Measurements from ENCODE around the gene RAD23A. TPM values are rescaled to one million over a fixed set of nuclear protein-coding genes. Genes with fewer than 3 reads are reported as not detected.

The RAD23A gene
- total RNA-seq, 1 experiment from 2014 or later: 129 TPM

- H3K4me1 ChIP-seq: no peaks in the 10 kb centered on the region; the same call in 1 of the 2 replicates
- no peak overlapping the region for H3K27ac ChIP-seq
- H3K36me3 ChIP-seq: no peaks in the 10 kb centered on the region
- H3K4me3 ChIP-seq: peak overlapping the region; percentile 61
- no peaks in the 10 kb centered on the region for H3K27me3 ChIP-seq
- no peaks in the 10 kb centered on the region for H3K9me3 ChIP-seq (replicated peaks)
- DNase-seq: no peak
These were observed 50.1 kb downstream of the RAD23A start for GRCh38 chr19:12995596-12996405.

GRCh38 chr19:12996406-12997094 is 50.9 kb downstream of the RAD23A start:
- DNase-seq: no peak
- peak overlapping the region; percentile 61 for H3K4me3 ChIP-seq
- no peaks in the 10 kb centered on the region for H3K36me3 ChIP-seq
- H3K4me1 ChIP-seq: no peaks in the 10 kb centered on the region; the same call in 1 of the 2 replicates
- no peaks in the 10 kb centered on the region for H3K9me3 ChIP-seq (replicated peaks)
- no peak overlapping the region for H3K27ac ChIP-seq
- H3K27me3 ChIP-seq: no peaks in the 10 kb centered on the region

- no peaks in the 10 kb centered on the region for H3K36me3 ChIP-seq
- H3K9me3 ChIP-seq (replicated peaks): no peaks in the 10 kb centered on the region
- no peak overlapping the region for H3K4me3 ChIP-seq
- no peaks in the 10 kb centered on the region; the same call in 1 of the 2 replicates for H3K4me1 ChIP-seq
- no peak overlapping the region for H3K27ac ChIP-seq
- DNase-seq: no peak
- H3K27me3 ChIP-seq: no peaks in the 10 kb centered on the region
These were observed 51.7 kb downstream of the RAD23A start for GRCh38 chr19:12997179-12997966.

GRCh38 chr19:12997967-12998940 is 52.6 kb downstream of the RAD23A start:
- Histone ChIP-seq H3K4me3 (no peak overlapping the region), H3K27me3 (no peaks in the 10 kb centered on the region), H3K9me3 (replicated peaks) (no peaks in the 10 kb centered on the region), H3K36me3 (no peaks in the 10 kb centered on the region), H3K4me1 (no peaks in the 10 kb centered on the region; the same call in 1 of the 2 replicates), H3K27ac (no peak overlapping the region)
- DNase-seq: no peak

- DNase-seq: no peak
- Histone ChIP-seq H3K27me3 (no peaks in the 10 kb centered on the region), H3K27ac (no peak overlapping the region), H3K36me3 (no peaks in the 10 kb centered on the region), H3K4me3 (no peak overlapping the region), H3K4me1 (no peaks in the 10 kb centered on the region), H3K9me3 (replicated peaks) (no peaks in the 10 kb centered on the region)
These were observed 55.5 kb downstream of the RAD23A start for GRCh38 chr19:13001166-13001501.

GRCh38 chr19:13001502-13002165 is 56.0 kb downstream of the RAD23A start:
- Histone ChIP-seq H3K36me3 (no peaks in the 10 kb centered on the region), H3K27me3 (no peaks in the 10 kb centered on the region), H3K9me3 (replicated peaks) (no peaks in the 10 kb centered on the region), H3K27ac (no peak overlapping the region), H3K4me1 (no peaks in the 10 kb centered on the region), H3K4me3 (no peak overlapping the region)
- DNase-seq: no peak

GRCh38 chr19:13002166-13002898 is 56.7 kb downstream of the RAD23A start:
- H3K4me1 ChIP-seq: no peaks in the 10 kb centered on the region
- DNase-seq: no peak
- no peaks in the 10 kb centered on the region for H3K27me3 ChIP-seq
- no peak overlapping the region for H3K4me3 ChIP-seq
- no peak overlapping the region for H3K27ac ChIP-seq
- no peaks in the 10 kb centered on the region for H3K36me3 ChIP-seq
- H3K9me3 ChIP-seq (replicated peaks): no peaks in the 10 kb centered on the region

GRCh38 chr19:13003081-13003480 is 57.4 kb downstream of the RAD23A start:
- no peaks in the 10 kb centered on the region for H3K27me3 ChIP-seq
- DNase-seq: no peak
- no peak overlapping the region for H3K4me3 ChIP-seq
- H3K9me3 ChIP-seq (replicated peaks): no peaks in the 10 kb centered on the region
- H3K27ac ChIP-seq: no peak overlapping the region
- H3K4me1 ChIP-seq: no peaks in the 10 kb centered on the region
- H3K36me3 ChIP-seq: no peaks in the 10 kb centered on the region

Other genes with a start within 250 kb of the RAD23A start
- gene FBXW9, start 249.2 kb upstream of the RAD23A start, total RNA-seq (2014; rRNA removed; shearing (Covaris generic)): 7.8 and 8.3 TPM in 2 replicates
- gene TNPO2, start 221.9 kb upstream of the RAD23A start, total RNA-seq (2014; rRNA removed; shearing (Covaris generic)): 72.4 and 80.9 TPM in 2 replicates
- 431 and 462 TPM in 2 replicates for gene TRIR, start 211.2 kb upstream of the RAD23A start, total RNA-seq (2014; rRNA removed; shearing (Covaris generic))
- gene GET3, start 208.4 kb upstream of the RAD23A start, total RNA-seq (2014; rRNA removed; shearing (Covaris generic)): 79.5 and 87.1 TPM in 2 replicates
- 0.04 and 0.10 TPM in 2 replicates for gene BEST2, start 194.1 kb upstream of the RAD23A start, total RNA-seq (2014; rRNA removed; shearing (Covaris generic))
- gene HOOK2, start 170.3 kb upstream of the RAD23A start, total RNA-seq (2014; rRNA removed; shearing (Covaris generic)): 14.1 and 19.0 TPM in 2 replicates
- gene JUNB, start 154.4 kb upstream of the RAD23A start, total RNA-seq (2014; rRNA removed; shearing (Covaris generic)): 34.8 and 39.7 TPM in 2 replicates
- 55.9 and 64.6 TPM in 2 replicates for gene PRDX2, start 144.1 kb upstream of the RAD23A start, total RNA-seq (2014; rRNA removed; shearing (Covaris generic))
- gene THSD8, start 143.8 kb upstream of the RAD23A start, total RNA-seq (2014; rRNA removed; shearing (Covaris generic)): not detected in 2 replicates
- gene RNASEH2A, start 139.3 kb upstream of the RAD23A start, total RNA-seq (2014; rRNA removed; shearing (Covaris generic)): 92.4 and 99.0 TPM in 2 replicates
- gene RTBDN, start 111.3 kb upstream of the RAD23A start, total RNA-seq (2014; rRNA removed; shearing (Covaris generic)): 0.45 TPM in 1 of 2 replicates, not detected in the other
- gene MAST1, start 107.3 kb upstream of the RAD23A start, total RNA-seq (2014; rRNA removed; shearing (Covaris generic)): 4.3 and 5.6 TPM in 2 replicates
- 16.4 and 16.8 TPM in 2 replicates for gene DNASE2, start 64.4 kb upstream of the RAD23A start, total RNA-seq (2014; rRNA removed; shearing (Covaris generic))
- gene KLF1, start 58.7 kb upstream of the RAD23A start, total RNA-seq (2014; rRNA removed; shearing (Covaris generic)): 0.06 TPM in 1 of 2 replicates, not detected in the other
- 29.7 and 33.6 TPM in 2 replicates for gene GCDH, start 54.7 kb upstream of the RAD23A start, total RNA-seq (2014; rRNA removed; shearing (Covaris generic))
- gene SYCE2, start 26.6 kb upstream of the RAD23A start, total RNA-seq (2014; rRNA removed; shearing (Covaris generic)): 0.24 TPM in 1 of 2 replicates, not detected in the other
- gene FARSA, start 12.2 kb upstream of the RAD23A start, total RNA-seq (2014; rRNA removed; shearing (Covaris generic)): 65.8 and 77.3 TPM in 2 replicates
- 940 and 960 TPM in 2 replicates for gene CALR, start 7.3 kb upstream of the RAD23A start, total RNA-seq (2014; rRNA removed; shearing (Covaris generic))
- gene GADD45GIP1, start 11.4 kb downstream of the RAD23A start, total RNA-seq (2014; rRNA removed; shearing (Covaris generic)): 59.9 and 71.5 TPM in 2 replicates
- gene DAND5, start 23.7 kb downstream of the RAD23A start, total RNA-seq (2014; rRNA removed; shearing (Covaris generic)): not detected in 2 replicates
- 20.2 and 22.4 TPM in 2 replicates for gene NFIX, start 49.6 kb downstream of the RAD23A start, total RNA-seq (2014; rRNA removed; shearing (Covaris generic))
- gene LYL1, start 157.0 kb downstream of the RAD23A start, total RNA-seq (2014; rRNA removed; shearing (Covaris generic)): 0.08 TPM in 1 of 2 replicates, not detected in the other
- gene TRMT1, start 170.9 kb downstream of the RAD23A start, total RNA-seq (2014; rRNA removed; shearing (Covaris generic)): 54.1 and 59.0 TPM in 2 replicates
- 103 and 105 TPM in 2 replicates for gene NACC1, start 172.4 kb downstream of the RAD23A start, total RNA-seq (2014; rRNA removed; shearing (Covaris generic))
- gene STX10, start 204.5 kb downstream of the RAD23A start, total RNA-seq (2014; rRNA removed; shearing (Covaris generic)): 58.5 and 70.7 TPM in 2 replicates
- 30.2 and 31.7 TPM in 2 replicates for gene IER2, start 204.5 kb downstream of the RAD23A start, total RNA-seq (2014; rRNA removed; shearing (Covaris generic))